ENCODE measurements around the gene FAM13A. TPM values are rescaled to one million over a fixed set of nuclear protein-coding genes. Genes with fewer than 3 reads are reported as not detected.

FAM13A gene
- total RNA-seq, 1 donor from 2014 or later: 51.2 TPM

DNA sequence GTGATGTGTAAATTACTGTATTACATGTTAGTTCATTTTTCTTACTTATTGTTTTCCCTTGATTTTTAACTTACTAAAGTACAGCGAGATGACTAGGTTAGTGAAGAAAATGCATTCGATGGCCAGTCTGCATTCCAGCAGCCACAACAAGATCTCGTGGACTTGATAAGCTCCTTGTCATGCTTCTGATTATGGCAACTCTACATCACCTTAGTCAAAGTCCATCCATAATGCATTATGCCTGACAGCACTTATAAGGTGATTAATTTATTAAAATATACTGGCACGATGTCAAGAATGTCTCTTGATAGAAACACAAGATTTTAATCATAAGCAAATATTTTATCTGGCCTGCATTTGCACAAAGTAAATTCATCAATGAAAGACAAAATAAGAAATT is 249.5 kb downstream of the FAM13A start:
- TF ChIP-seq, protein P1, sequence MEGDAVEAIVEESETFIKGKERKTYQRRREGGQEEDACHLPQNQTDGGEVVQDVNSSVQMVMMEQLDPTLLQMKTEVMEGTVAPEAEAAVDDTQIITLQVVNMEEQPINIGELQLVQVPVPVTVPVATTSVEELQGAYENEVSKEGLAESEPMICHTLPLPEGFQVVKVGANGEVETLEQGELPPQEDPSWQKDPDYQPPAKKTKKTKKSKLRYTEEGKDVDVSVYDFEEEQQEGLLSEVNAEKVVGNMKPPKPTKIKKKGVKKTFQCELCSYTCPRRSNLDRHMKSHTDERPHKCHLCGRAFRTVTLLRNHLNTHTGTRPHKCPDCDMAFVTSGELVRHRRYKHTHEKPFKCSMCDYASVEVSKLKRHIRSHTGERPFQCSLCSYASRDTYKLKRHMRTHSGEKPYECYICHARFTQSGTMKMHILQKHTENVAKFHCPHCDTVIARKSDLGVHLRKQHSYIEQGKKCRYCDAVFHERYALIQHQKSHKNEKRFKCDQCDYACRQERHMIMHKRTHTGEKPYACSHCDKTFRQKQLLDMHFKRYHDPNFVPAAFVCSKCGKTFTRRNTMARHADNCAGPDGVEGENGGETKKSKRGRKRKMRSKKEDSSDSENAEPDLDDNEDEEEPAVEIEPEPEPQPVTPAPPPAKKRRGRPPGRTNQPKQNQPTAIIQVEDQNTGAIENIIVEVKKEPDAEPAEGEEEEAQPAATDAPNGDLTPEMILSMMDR (IDR thresholded peaks at IDR 0.05; ENCODE audit: partially characterized antibody, unreplicated experiment): no peak
- H3K4me1 Mint-ChIP-seq (ENCODE audit: low read depth, unreplicated experiment): peaks cover 1% of the 10 kb centered on the region
- no peaks in the 10 kb centered on the region for H3K9me3 Mint-ChIP-seq (ENCODE audit: unreplicated experiment)
- no peak overlapping the region for H3K27ac Mint-ChIP-seq (ENCODE audit: unreplicated experiment)
- no peak for DNase-seq
- H3K36me3 Mint-ChIP-seq (ENCODE audit: unreplicated experiment): no peaks in the 10 kb centered on the region
- no peak overlapping the region for H3K4me3 Mint-ChIP-seq (ENCODE audit: unreplicated experiment)
- no peaks in the 10 kb centered on the region for H3K27me3 Mint-ChIP-seq (ENCODE audit: unreplicated experiment)

DNA sequence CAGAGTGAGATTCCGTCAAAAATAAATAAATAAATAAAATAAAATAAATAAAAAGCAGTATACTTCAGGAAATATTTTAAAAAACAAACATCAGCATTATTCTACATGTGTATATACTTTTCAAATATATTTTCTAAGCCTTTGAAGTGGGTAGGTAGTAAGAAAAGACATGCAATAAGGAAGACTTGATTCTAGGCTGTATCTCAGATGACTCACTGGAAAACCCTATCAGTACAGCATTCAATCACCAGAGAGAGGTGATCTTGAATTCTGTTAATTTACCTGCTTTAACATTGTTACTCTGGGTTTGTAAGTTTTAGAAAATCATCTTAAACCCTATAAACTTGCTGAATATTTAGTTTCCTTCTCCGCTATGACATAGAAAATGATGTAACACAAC is 252.8 kb downstream of the FAM13A start:
- Mint-ChIP-seq H3K27ac (ENCODE audit: unreplicated experiment) (no peak overlapping the region), H3K9me3 (ENCODE audit: unreplicated experiment) (no peaks in the 10 kb centered on the region), H3K4me3 (ENCODE audit: unreplicated experiment) (no peak overlapping the region), H3K36me3 (ENCODE audit: unreplicated experiment) (no peaks in the 10 kb centered on the region), H3K27me3 (ENCODE audit: unreplicated experiment) (no peaks in the 10 kb centered on the region), H3K4me1 (ENCODE audit: low read depth, unreplicated experiment) (peaks cover 1% of the 10 kb centered on the region)
- TF ChIP-seq, protein P1 (IDR thresholded peaks at IDR 0.05; ENCODE audit: partially characterized antibody, unreplicated experiment): no peak
- no peak for DNase-seq

DNA sequence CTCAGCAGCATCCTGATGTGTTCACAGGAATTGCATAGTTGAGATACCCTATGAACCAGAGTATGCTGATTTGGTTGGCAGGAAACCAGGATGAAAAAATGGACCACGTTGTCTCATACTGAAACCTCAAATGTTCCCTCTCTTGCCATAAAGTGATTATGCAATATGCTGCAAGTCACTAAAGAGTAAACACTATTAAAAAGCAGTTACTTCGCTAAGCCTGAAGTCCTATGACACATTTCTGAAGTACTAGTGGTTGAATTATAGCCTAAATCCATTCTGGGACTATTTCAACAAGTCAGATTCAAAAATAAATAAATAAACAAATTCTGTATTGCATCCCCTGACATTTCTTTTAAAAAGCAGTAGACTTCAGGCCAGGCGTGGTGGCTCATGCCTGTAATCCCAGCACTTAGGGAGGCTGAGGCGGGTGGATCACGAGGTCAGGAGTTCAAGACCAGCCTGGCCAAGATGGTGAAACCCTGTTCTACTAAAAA is 253.3 kb downstream of the FAM13A start:
- Mint-ChIP-seq H3K4me3 (ENCODE audit: unreplicated experiment) (no peak overlapping the region), H3K4me1 (ENCODE audit: low read depth, unreplicated experiment) (peaks cover 1% of the 10 kb centered on the region)

DNA sequence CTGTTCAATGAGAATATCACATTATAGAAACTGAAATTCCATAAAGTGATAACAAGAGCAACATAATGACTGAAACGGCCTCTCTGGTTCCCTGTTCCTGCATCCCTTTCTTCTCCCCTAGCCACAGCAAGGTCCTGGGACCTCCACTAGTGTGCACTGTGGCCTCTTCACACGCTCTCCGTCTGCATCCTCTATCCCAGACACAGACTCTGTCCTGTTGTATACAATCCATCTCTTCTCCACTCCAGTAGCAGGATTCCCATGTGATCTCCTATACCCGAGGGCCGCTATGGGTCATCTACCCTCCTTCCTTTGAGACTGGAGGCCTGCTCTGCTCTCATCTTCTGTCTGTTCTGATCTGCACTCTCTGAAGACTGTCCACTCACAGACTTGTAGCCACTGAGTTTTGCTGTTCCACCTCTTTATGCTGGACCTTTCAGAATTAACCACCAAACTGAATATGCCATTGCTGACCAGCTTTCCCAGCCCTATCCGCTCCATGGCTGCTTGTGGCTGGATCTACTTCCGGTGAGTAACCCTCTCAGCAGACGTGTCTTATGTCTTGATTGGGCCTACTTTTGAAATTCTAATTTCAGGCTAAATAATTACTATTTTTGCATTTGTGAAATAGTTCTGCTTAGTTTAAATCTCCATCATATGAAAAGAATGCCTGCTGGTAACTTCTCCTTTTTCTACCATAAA is 254.2 kb downstream of the FAM13A start:
- Mint-ChIP-seq H3K27me3 (ENCODE audit: unreplicated experiment) (no peaks in the 10 kb centered on the region), H3K27ac (ENCODE audit: unreplicated experiment) (no peak overlapping the region), H3K9me3 (ENCODE audit: unreplicated experiment) (no peaks in the 10 kb centered on the region), H3K36me3 (ENCODE audit: unreplicated experiment) (no peaks in the 10 kb centered on the region), H3K4me3 (ENCODE audit: unreplicated experiment) (no peak overlapping the region), H3K4me1 (ENCODE audit: low read depth, unreplicated experiment) (peaks cover 1% of the 10 kb centered on the region)
- DNase-seq: no peak
- TF ChIP-seq, protein P1 (IDR thresholded peaks at IDR 0.05; ENCODE audit: partially characterized antibody, unreplicated experiment): no peak

More for the DNA sequence above, 253.3 kb downstream of the FAM13A start:
- TF ChIP-seq, protein P1 (IDR thresholded peaks at IDR 0.05; ENCODE audit: partially characterized antibody, unreplicated experiment): no peak
- no peaks in the 10 kb centered on the region for H3K27me3 Mint-ChIP-seq (ENCODE audit: unreplicated experiment)
- H3K36me3 Mint-ChIP-seq (ENCODE audit: unreplicated experiment): no peaks in the 10 kb centered on the region
- no peak for DNase-seq
- no peaks in the 10 kb centered on the region for H3K9me3 Mint-ChIP-seq (ENCODE audit: unreplicated experiment)
- no peak overlapping the region for H3K27ac Mint-ChIP-seq (ENCODE audit: unreplicated experiment)

DNA sequence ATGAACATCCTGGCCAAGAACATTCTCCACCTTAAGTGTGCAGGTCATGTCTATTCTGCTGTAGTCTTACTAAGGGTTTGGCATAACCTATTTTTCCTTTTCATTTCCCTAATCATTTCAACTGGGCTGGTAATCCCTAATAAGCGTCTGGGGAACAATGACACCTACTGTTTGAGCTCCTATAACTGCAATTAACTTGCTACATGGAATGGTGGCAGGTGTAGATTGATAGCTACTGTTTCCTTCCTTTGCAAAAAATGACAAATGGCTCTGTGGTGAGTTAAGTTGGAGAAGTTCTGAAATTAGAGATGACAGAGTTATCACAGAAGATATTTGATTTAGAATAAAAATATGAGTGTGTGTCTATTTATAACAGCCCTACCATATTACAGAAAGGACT is 254.8 kb downstream of the FAM13A start:
- Mint-ChIP-seq H3K27me3 (ENCODE audit: unreplicated experiment) (no peaks in the 10 kb centered on the region), H3K27ac (ENCODE audit: unreplicated experiment) (no peak overlapping the region), H3K4me1 (ENCODE audit: low read depth, unreplicated experiment) (peaks cover 1% of the 10 kb centered on the region), H3K4me3 (ENCODE audit: unreplicated experiment) (no peak overlapping the region), H3K36me3 (ENCODE audit: unreplicated experiment) (no peaks in the 10 kb centered on the region), H3K9me3 (ENCODE audit: unreplicated experiment) (no peaks in the 10 kb centered on the region)
- TF ChIP-seq, protein P1 (IDR thresholded peaks at IDR 0.05; ENCODE audit: partially characterized antibody, unreplicated experiment): no peak
- DNase-seq: no peak
